PFSK-1 (cell line): Measurements from ENCODE around the gene AHI1.

Experiments
- FOXP2 ChIP-seq: optimal IDR thresholded peaks from 2 replicates; pipeline ENCODE3; 2011; ENCODE audit warnings: borderline replicate concordance, control low read depth, inconsistent platforms; ENCODE audit not compliant: insufficient read depth; ENCODE audit errors: extremely low read length, extremely low read depth
- POLR2AphosphoS5 ChIP-seq: IDR thresholded peaks from 2 replicates; pipeline ENCODE4 v1.6.1; 2012; ENCODE audit warnings: low read depth, mild to moderate bottlenecking, control low read depth, low read length, moderate library complexity
- REST ChIP-seq, 2 experiments: IDR thresholded peaks; 2 replicates each; pipeline versions ENCODE4 v1.6.1 to v1.8.0; 2011 to 2012; ENCODE audit warnings: low read depth in 2 of 2, low read length in 2 of 2, control low read depth in 1 of 2, inconsistent platforms in 1 of 2, mild to moderate bottlenecking in 1 of 2, moderate library complexity in 1 of 2; ENCODE audit not compliant: insufficient read depth in 1 of 2
- SIN3A ChIP-seq: IDR thresholded peaks from 2 replicates; pipeline ENCODE4 v1.6.1; 2012; ENCODE audit warnings: mild to moderate bottlenecking, low read length, moderate library complexity, borderline replicate concordance; ENCODE audit not compliant: insufficient read depth
- TAF1 ChIP-seq: IDR thresholded peaks from 2 replicates; pipeline ENCODE4 v1.6.1; 2012; ENCODE audit warnings: low read length, control low read depth, borderline replicate concordance; ENCODE audit not compliant: insufficient read depth

Gene AHI1

GRCh38 chr6:135397172-135397952, 100.2 kb downstream of the AHI1 start:
- no peak for TF ChIP-seq REST (IDR thresholded peaks at IDR 0.05; ENCODE audit: insufficient read depth in 1 of 2, low read depth in 2 of 2, low read length in 2 of 2)
- no peak for TF ChIP-seq TAF1
- no peak for TF ChIP-seq FOXP2
- no peak for TF ChIP-seq SIN3A
- TF ChIP-seq POLR2AphosphoS5 = no peak

GRCh38 chr6:135395136-135395535, 102.4 kb downstream of the AHI1 start:
- TF ChIP-seq REST (IDR thresholded peaks at IDR 0.05; ENCODE audit: insufficient read depth in 1 of 2, low read depth in 2 of 2, low read length in 2 of 2) = no peak
- no peak for TF ChIP-seq POLR2AphosphoS5
- no peak for TF ChIP-seq FOXP2

- TF ChIP-seq REST (IDR thresholded peaks at IDR 0.05; ENCODE audit: insufficient read depth in 1 of 2, low read depth in 2 of 2, low read length in 2 of 2) (no peak), SIN3A (no peak)
Measured at GRCh38 chr6:135393289-135393688, 104.3 kb downstream of the AHI1 start.

- TF ChIP-seq POLR2AphosphoS5 = no peak
- TF ChIP-seq FOXP2 = no peak
- no peak for TF ChIP-seq TAF1
- TF ChIP-seq SIN3A = no peak
- no peak for TF ChIP-seq REST (IDR thresholded peaks at IDR 0.05; ENCODE audit: insufficient read depth in 1 of 2, low read depth in 2 of 2, low read length in 2 of 2)
Measured at GRCh38 chr6:135390458-135390857, 107.1 kb downstream of the AHI1 start.

GRCh38 chr6:135385299-135385698, 112.2 kb downstream of the AHI1 start:
- TF ChIP-seq FOXP2 (no peak), TAF1 (no peak), POLR2AphosphoS5 (no peak), REST (IDR thresholded peaks at IDR 0.05; ENCODE audit: insufficient read depth in 1 of 2, low read depth in 2 of 2, low read length in 2 of 2) (no peak), SIN3A (no peak)
